GM20000 (cell line): ENCODE measurements around the gene CCNH.

ENCODE experiments used
- DNase-seq: peaks from one replicate; pipeline ENCODE4 v3.0.0; 2012; ENCODE audit warnings: low spot score
- TF ChIP-seq, protein P1 (sequence below): IDR thresholded peaks from 2 replicates; pipeline ENCODE4 v1.5.1; 2012; ENCODE audit warnings: mild to moderate bottlenecking, control low read depth; ENCODE audit errors: extremely low read depth, missing control alignments

Gene CCNH

DNA sequence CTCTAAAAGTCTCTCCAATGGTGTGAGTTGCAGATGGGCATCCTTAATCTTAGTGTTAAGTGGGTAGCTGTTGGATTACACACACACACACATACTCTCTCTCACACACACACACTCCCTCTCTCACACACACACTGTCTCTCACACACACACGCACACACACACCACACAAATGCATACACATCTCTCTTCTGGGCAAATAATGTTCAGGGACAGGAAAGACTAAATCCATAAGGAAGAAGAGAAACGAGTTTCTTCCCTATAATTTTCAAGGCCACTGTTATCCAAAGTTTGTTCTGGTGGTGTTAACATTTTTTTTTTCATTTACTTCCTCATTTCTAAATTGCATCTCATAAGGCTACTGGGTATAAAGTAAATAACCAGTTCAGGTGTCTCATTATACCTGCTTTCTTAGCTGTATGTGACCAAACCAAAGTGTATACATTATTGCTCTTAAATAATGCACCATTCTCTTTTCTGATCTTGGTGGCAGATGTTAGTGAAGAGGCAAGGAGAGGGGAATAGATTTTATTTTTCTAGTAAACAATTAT, 22.5 kb upstream of the CCNH start:
- DNase-seq: no peak
- TF ChIP-seq, protein P1, sequence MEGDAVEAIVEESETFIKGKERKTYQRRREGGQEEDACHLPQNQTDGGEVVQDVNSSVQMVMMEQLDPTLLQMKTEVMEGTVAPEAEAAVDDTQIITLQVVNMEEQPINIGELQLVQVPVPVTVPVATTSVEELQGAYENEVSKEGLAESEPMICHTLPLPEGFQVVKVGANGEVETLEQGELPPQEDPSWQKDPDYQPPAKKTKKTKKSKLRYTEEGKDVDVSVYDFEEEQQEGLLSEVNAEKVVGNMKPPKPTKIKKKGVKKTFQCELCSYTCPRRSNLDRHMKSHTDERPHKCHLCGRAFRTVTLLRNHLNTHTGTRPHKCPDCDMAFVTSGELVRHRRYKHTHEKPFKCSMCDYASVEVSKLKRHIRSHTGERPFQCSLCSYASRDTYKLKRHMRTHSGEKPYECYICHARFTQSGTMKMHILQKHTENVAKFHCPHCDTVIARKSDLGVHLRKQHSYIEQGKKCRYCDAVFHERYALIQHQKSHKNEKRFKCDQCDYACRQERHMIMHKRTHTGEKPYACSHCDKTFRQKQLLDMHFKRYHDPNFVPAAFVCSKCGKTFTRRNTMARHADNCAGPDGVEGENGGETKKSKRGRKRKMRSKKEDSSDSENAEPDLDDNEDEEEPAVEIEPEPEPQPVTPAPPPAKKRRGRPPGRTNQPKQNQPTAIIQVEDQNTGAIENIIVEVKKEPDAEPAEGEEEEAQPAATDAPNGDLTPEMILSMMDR: no peak

DNA sequence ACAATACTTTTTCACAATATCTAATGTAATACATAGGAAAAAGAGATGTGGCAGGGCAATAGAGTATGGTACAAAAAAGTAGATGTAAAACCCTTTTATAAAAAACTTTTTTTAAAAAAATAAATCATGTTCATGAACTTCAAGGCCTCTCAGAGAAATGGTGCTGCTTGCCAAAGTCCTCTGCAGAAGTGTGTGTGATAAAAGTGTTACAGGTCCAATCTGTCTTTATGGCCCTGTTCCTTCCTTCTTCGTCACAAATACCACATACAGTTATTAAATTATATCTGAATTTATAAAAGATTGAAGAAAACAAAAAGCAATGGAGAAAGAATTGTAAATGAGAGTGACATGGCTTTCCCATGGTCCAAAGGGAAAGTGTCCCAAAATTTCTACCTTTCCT, 21.7 kb upstream of the CCNH start:
- no peak for DNase-seq
- TF ChIP-seq, protein P1: no peak

DNA sequence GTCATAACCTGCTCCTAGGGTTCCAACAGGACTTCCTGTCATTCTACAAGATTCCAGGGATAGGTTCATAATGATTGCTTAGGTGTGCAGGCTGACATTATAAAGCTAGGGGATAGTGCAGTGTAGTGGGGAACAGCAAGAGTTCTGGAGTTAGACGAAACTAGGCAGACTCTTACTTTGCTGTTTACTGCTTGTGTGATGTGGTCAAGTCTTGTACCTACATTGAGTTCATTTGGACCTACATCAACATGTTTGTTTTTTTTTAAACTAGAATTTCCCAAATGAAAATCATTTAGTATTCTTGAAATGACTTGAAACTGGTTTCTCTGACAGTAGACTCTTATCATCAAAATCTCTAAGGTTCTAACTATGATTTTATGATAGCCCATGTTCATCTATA, 21.2 kb upstream of the CCNH start:
- no peak for DNase-seq
- TF ChIP-seq, protein P1: no peak

DNA sequence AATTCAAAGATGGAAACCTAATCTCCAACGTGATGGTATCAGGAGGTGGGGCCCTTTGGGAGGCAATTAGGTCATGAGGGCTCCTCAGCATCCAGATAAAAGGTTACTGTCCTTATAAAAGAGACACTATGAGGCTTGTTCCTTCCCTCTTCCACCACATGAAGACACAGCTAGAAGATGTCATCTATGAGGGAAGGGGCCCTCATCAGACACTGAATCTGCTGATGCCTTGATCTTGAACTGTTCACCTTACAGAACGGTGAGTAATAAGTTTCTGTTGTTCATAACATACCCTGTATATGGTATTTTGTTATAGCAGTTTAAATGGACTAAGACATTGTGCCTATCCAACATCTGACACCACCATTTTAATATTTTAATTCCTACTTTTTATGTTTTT, 19.7 kb upstream of the CCNH start:
- no peak for DNase-seq
- TF ChIP-seq, protein P1: no peak

DNA sequence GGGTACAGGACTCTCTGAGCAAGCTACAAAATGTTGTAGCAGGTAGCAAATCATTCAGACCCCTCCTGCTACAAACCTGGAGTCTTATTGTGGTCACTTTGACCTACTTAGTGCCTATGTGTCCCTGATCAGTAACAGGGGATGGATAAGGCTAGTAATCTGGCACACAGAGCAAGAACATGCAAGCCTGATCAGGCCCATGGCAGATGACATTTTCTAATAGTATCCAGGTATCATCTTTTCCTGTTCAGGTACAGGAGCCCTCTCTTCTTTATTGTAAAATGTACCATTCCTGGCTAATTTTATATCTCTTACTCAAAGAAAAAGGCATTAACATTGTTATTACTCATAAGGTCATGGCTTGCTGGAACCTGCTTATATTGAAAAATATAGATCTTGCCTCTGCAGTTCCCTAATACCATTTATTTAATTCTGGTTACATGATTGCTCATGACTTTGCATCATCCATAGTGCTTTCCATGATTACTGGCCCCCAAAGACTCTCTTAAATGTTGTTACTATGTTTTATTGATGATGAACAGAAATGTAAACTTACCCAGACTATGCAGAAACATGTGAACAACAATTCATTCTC, 18.2 kb upstream of the CCNH start:
- TF ChIP-seq, protein P1: no peak
- DNase-seq: no peak

DNA sequence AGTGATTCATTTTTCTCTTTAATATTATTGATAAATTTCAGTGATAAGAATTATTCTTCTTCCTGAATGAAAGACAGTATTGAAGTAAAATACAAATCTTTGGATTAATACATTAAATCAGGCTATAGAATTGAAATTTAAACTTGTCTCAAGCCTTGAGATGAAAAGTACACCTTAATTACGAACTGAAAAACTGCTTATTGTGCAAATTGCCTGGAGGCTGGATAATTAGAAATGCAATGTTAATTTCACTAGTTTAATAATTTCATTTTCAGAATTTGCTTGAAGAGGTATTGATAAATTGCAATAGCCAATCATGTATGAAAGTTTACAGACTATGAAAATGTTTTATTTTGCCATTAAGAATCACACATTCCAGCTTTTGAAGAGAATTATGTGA, 11.0 kb upstream of the CCNH start:
- no peak for DNase-seq
- TF ChIP-seq, protein P1: no peak

DNA sequence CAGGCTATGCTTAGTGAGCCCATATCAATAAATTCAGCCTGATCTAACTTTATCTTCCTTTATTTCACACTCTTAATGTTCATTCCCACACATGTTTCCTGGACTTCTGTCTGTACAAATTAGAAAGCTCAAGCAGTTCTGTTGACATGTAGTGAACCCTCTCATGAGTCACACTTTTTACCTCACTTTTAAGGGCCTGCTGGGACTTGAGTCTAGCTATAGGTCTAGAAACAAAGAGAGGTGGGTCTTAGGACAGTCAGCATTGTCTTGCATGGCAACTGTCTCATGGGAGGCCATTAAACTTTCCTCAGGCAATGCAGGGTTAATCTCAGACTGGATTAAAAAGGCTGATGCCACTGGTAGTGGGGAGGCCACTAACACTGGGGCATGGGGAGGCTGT, 8.6 kb upstream of the CCNH start:
- DNase-seq: no peak
- TF ChIP-seq, protein P1: no peak
